GM12878 (cell line): ENCODE measurements around the gene RAE1. TPM values are rescaled to one million over a fixed set of nuclear protein-coding genes. Genes with fewer than 3 reads are reported as not detected.

ENCODE experiments used
- ATAC-seq: fragments of 200-7000 bp; cut with Tn5 transposase; 3 replicates; pipeline ENCODE4 v1.9.1; 2020; ENCODE audit warnings: mild to moderate bottlenecking, moderate library complexity
- BruUV-seq: library from RNA; stranded (reverse); fragments of 400-500 nt; replicated peaks from 2 replicates; lab custom pipeline; 2021; lab: Mats Ljungman, UMichigan
- CTCF ChIA-PET: fragments of 300-600 bp; sonication (Branson Sonifier 250); formaldehyde crosslinking; extraction: SDS; loops from one replicate; lab custom pipeline; 2021; ENCODE audit warnings: inconsistent platforms; lab: Yijun Ruan, JAX
- POLR2A ChIA-PET: fragments of 350-600 bp; formaldehyde crosslinking; extraction: SDS; loops from one replicate; lab custom pipeline; 2021; ENCODE audit warnings: inconsistent platforms; lab: Charles Lee
- RAD21 ChIA-PET: fragments of 300-600 bp; sonication (Branson Sonifier 250); formaldehyde crosslinking; loops from one replicate; lab custom pipeline; 2023; ENCODE audit warnings: antibody characterized with exemption; ENCODE audit not compliant: unreplicated experiment; lab: Charles Lee
- SMC1A ChIA-PET: fragments of 300-600 bp; sonication (Branson Sonifier 250); formaldehyde crosslinking; loops from one replicate; lab custom pipeline; 2023; ENCODE audit not compliant: unreplicated experiment, uncharacterized antibody; lab: Charles Lee
- DNase-seq: peaks from one replicate; pipeline ENCODE4 v3.0.0-alpha.2; 2011; ENCODE audit warnings: low read depth, low spot score
- FAIRE-seq: peaks from 3 replicates; lab custom pipeline; 2011; peaks lifted over from hg19 to GRCh38; lab: Jason Lieb, UNC
- H2AFZ ChIP-seq: 2 replicates; pipeline ENCODE4 v1.6.0; 2011; ENCODE audit warnings: low read depth, low read length, control low read depth; ENCODE audit not compliant: control insufficient read depth
- H3K27ac ChIP-seq: 2 replicates; pipeline ENCODE4 v1.5.1; 2011; ENCODE audit warnings: control low read depth; ENCODE audit not compliant: control insufficient read depth, insufficient read depth
- H3K27me3 ChIP-seq, 2 experiments: replicated peaks in 1 of 2; 2 replicates each; pipeline versions ENCODE4 v1.6.0 to v1.6.1; 2011; ENCODE audit warnings: low read length in 1 of 2; ENCODE audit not compliant: control insufficient read depth in 2 of 2, insufficient read depth in 2 of 2
- H3K36me3 ChIP-seq, 2 experiments: 2 replicates each; pipeline ENCODE4 v1.5.1; 2011; ENCODE audit warnings: low read length in 1 of 2; ENCODE audit not compliant: control insufficient read depth in 2 of 2, insufficient read depth in 2 of 2
- H3K4me1 ChIP-seq: 2 replicates; pipeline ENCODE4 v1.6.1; 2011; ENCODE audit warnings: mild to moderate bottlenecking, low read length, moderate library complexity, mixed read lengths; ENCODE audit not compliant: control insufficient read depth, insufficient read depth
- H3K4me2 ChIP-seq: 2 replicates; pipeline ENCODE4 v1.6.0; 2011; ENCODE audit warnings: control low read depth; ENCODE audit not compliant: control insufficient read depth, insufficient read depth
- H3K4me3 ChIP-seq: fragments of 200-600 bp; sonication (generic); 2 replicates; pipeline ENCODE4 v1.5.1; 2016
- H3K79me2 ChIP-seq: 2 replicates; pipeline ENCODE4 v1.6.0; 2011; ENCODE audit warnings: low read length; ENCODE audit not compliant: control insufficient read depth, insufficient read depth
- H3K9ac ChIP-seq: 2 replicates; pipeline ENCODE4 v1.8.0; 2011; ENCODE audit warnings: low read length, control low read depth, mixed read lengths; ENCODE audit not compliant: control insufficient read depth, insufficient read depth
- H3K9me3 ChIP-seq: replicated peaks from 3 replicates; pipeline ENCODE4 v1.5.1; 2011; ENCODE audit warnings: mild to moderate bottlenecking, low read length; ENCODE audit not compliant: control insufficient read depth, insufficient read depth
- H4K20me1 ChIP-seq: 2 replicates; pipeline ENCODE4 v1.6.0; 2011; ENCODE audit not compliant: control insufficient read depth, insufficient read depth
- GATAD2B ChIP-seq: fragments of 450-650 bp; conservative IDR thresholded peaks from 2 replicates; pipeline ENCODE4 v1.6.1; 2017; ENCODE audit warnings: low read depth, mild to moderate bottlenecking, moderate library complexity
- PRDM15 ChIP-seq: fragments of 450-650 bp; formaldehyde crosslinking; IDR thresholded peaks from 2 replicates; pipeline ENCODE4 v1.4.0; 2020; ENCODE audit warnings: mild to moderate bottlenecking, moderate library complexity
- STAT3 ChIP-seq: IDR thresholded peaks from 2 replicates; pipeline ENCODE4 v1.6.1; 2011; ENCODE audit warnings: low read depth, low read length, improper control_type of control experiment
- ZBTB33 ChIP-seq: fragments of 450-650 bp; IDR thresholded peaks from 2 replicates; pipeline ENCODE4 v1.6.1; 2017; ENCODE audit warnings: mild to moderate bottlenecking
- WGBS: methylation state at CpG from one replicate; pipeline ENCODE4 v1.1.6; 2016; ENCODE audit warnings: low lambda C conversion rate; ENCODE audit not compliant: insufficient replicate concordance, insufficient coverage; ENCODE audit errors: missing lambda C conversion rate; 5-methylcytosine and 5-hydroxymethylcytosine counted together
- in situ Hi-C: fragments of 300-500 bp; cut with MboI; formaldehyde crosslinking; loops from 9 replicates; pipeline ENCODE4 v1.14.3; 2018; ENCODE audit warnings: mixed read lengths
- intact Hi-C: fragments of 100-400 bp; cut with micrococcal nuclease; formaldehyde crosslinking; loops from one replicate; pipeline ENCODE4 v1.14.2; 2022; ENCODE audit not compliant: unreplicated experiment
- polyA plus RNA-seq, 11 experiments: library from polyadenylated mRNA; depleted of rRNA in 4 of 11; unstranded in 6 of 11; stranded (reverse) in 5 of 11; fragments of >200 nt; fragmentation: Nextera tagmentation in 4 of 11; fragmentation: Illumina TruSeq in 1 of 11; extraction: Ambion mirVana in 4 of 11; extraction: Trizol in 1 of 11; gene quantifications; 1 replicate in 1 of 11; 2 replicates in 10 of 11; pipeline versions ENCODE4 v1.2.1 to v1.2.3, GENCODE V29; 2011 to 2016; ENCODE audit warnings: inconsistent platforms in 2 of 11, missing spikeins in 2 of 11, low read depth in 1 of 11
- total RNA-seq, 4 experiments: library from RNA; depleted of rRNA in 3 of 4; stranded (reverse); fragments of >200 nt in 3 of 4; fragmentation: Illumina TruSeq in 1 of 4; extraction: Trizol in 1 of 4; gene quantifications; 2 replicates each; pipeline versions ENCODE4 v1.2.1 to v1.2.3, GENCODE V29; 2013 to 2021

Gene RAE1
- total and polyA plus RNA-seq, 10 of the 15 experiments (the other 5 are each of a cell fraction or from before 2014, with no cell fraction given), result 28.7 to 107 (median 49.3) TPM

GRCh38 chr20:57310821-57311514, 40.1 kb upstream of the RAE1 start:
- CTCF ChIA-PET, result no interaction called here
- POLR2A ChIA-PET, result no interaction called here
- in situ Hi-C loops, result no loop called here

More at GRCh38 chr20:57310821-57311514, 40.1 kb upstream of the RAE1 start:
- Histone ChIP-seq H3K27ac (no peak overlapping the region), H3K4me1 (no peaks in the 10 kb centered on the region), H3K9me3 (no peaks in the 10 kb centered on the region), H3K27me3 (peaks cover 0 to 7% of the 10 kb centered on the region in 2 experiments; a peak in 3 of 4 replicates), H3K79me2 (no peaks in the 10 kb centered on the region), H2AFZ (no peak overlapping the region), H3K36me3 (no peaks in the 10 kb centered on the region), H4K20me1 (no peaks in the 10 kb centered on the region), H3K4me3 (no peak overlapping the region), H3K9ac (no peak overlapping the region), H3K4me2 (no peak overlapping the region)
- no peak for ATAC-seq
- RAD21 ChIA-PET, result no interaction called here
- FAIRE-seq, result no peak
- 38% methylated on average over 11 of the region's 11 CpGs for WGBS
- SMC1A ChIA-PET, result no interaction called here
- intact Hi-C loops, result no loop called here
- no peak for DNase-seq
- BruUV-seq, result no TSS peak
- no peak for TF ChIP-seq ZBTB33
- TF ChIP-seq PRDM15 (CRISPR knock-in tag), result no peak
- TF ChIP-seq STAT3, result no peak
- TF ChIP-seq GATAD2B, result no peak
